Testis (tissue), 2 donors: ENCODE data around the gene RBMS2.

Source experiments
- CTCF ChIP-seq, 3 experiments: fragments of 450-650 bp in 2 of 3; fragments of 200-600 bp in 1 of 3; sonication (generic) in 1 of 3; IDR thresholded peaks; one replicate each; pipeline ENCODE4 v1.5.1; 2016 to 2019; ENCODE audit warnings: antibody characterized with exemption in 3 of 3, mild to moderate bottlenecking in 2 of 3, moderate library complexity in 1 of 3
- POLR2A ChIP-seq: fragments of 450-650 bp; IDR thresholded peaks from one replicate; pipeline ENCODE4 v1.6.1; 2017; ENCODE audit warnings: antibody characterized with exemption, mild to moderate bottlenecking, moderate library complexity

- TF ChIP-seq CTCF (IDR thresholded peaks at IDR 0.05) (no peak), POLR2A (no peak)
Measured at GRCh38 chr12:56631790-56632700, 110.4 kb downstream of the RBMS2 start.
